GM19467 (cell line): ENCODE results near the gene PLPP2.

ENCODE experiments used
- ATAC-seq: cut with Tn5 transposase; IDR thresholded peaks from one replicate; pipeline ENCODE4 v1.9.1; 2021; ENCODE audit warnings: mild to moderate bottlenecking, moderate library complexity; ENCODE audit not compliant: unreplicated experiment

The PLPP2 gene

DNA sequence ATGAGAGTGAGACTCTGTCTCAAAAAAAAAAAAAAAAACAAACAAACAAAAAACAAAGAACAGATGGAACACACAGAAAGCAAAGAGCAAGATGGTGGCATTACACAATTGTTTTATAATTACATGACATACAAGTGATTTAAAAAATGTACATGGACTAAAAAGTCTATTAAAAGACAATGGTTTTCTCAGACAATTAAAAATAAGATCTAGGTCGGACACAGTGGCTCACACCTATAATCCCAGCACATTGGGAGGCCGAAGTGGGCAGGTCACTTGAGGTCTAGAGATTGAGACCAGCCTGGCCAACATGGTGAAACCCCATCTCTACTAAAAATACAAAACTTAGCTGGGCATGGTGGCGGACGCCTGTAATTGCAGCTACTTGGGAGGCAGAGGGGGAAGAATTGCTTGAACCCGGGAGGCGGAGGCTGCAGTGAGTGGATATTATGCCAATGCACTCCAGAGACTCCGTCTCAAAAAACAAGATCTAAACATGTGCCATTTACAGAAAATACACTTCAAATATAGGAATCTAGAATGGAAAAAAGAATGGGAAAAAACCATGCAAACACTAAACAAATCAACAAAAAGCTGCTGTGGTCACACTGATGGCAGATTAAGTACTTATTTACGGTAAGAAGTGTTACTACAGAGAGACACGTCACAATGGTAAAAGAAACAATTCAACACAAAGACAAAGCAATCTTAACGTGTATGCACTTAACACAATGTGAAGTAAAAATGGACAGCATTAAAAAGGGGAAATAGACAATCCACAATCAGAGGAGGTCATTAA lies 26.7 kb upstream of the PLPP2 start:
- ATAC-seq: no peak

DNA sequence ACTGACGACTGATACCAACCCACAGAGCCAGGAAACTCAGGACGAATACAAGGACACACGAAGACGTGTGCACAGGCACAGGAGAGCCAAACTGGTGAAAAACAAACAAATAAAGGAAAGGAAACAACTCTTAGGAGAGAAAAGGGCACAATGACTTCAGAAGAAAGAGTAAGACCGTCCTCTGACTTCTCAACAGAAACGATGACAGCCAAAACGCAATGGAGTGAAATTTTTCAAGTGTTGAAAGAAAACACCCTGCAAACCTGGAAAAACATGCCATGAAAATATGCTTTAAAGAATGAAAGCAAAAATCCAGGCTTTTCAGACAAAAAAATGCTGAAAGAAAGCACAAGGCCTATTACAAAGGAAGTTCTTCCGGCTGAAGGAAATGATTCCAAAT lies 24.6 kb upstream of the PLPP2 start:
- no peak for ATAC-seq

- no peak for ATAC-seq
These were observed 23.0 kb upstream of the PLPP2 start for GRCh38 chr19:313988-314815.

GRCh38 chr19:313169-313987 lies 22.2 kb upstream of the PLPP2 start:
- no peak for ATAC-seq

DNA sequence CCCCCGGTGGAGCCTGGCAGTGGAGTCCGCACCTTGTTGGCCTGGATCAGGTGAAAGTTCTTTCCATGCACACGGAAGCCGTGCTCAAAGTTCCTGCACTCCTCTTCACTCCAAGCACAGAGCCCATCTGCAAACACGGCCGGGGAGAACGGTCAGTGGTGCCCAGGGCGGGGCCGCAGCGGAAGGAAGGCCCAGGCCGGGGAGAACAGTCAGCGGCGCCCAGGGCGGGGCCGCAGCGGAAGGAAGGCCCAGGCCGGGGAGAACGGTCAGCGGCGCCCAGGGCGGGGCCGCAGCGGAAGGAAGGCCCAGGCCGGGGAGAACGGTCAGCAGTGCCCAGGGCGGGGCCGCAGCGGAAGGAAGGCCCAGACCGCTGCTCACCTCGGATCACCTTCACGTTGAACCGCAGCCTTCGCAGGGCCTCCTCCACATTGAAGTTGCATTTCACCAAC lies 20.6 kb upstream of the PLPP2 start:
- no peak for ATAC-seq

GRCh38 chr19:310781-311496 lies 19.7 kb upstream of the PLPP2 start:
- no peak for ATAC-seq

- ATAC-seq: no peak
These were observed 19.0 kb upstream of the PLPP2 start for GRCh38 chr19:310141-310651.

DNA sequence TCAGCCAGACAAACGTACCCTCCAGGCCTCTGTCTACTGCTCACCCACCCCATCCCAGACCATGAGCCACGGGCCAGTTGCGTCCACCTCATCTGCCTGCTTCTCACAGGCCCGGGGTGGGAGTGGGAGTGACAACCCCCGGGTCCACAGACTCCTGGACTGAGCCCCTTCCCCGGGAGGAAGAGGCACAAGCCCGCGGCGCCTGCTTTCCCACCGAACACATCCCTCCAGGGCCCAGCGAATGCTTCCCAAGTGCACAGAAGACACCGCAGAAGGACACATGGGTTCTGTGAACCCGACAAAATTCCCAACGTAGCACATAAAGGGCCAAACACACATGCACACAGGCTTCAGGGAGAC lies 18.0 kb upstream of the PLPP2 start:
- ATAC-seq: no peak

DNA sequence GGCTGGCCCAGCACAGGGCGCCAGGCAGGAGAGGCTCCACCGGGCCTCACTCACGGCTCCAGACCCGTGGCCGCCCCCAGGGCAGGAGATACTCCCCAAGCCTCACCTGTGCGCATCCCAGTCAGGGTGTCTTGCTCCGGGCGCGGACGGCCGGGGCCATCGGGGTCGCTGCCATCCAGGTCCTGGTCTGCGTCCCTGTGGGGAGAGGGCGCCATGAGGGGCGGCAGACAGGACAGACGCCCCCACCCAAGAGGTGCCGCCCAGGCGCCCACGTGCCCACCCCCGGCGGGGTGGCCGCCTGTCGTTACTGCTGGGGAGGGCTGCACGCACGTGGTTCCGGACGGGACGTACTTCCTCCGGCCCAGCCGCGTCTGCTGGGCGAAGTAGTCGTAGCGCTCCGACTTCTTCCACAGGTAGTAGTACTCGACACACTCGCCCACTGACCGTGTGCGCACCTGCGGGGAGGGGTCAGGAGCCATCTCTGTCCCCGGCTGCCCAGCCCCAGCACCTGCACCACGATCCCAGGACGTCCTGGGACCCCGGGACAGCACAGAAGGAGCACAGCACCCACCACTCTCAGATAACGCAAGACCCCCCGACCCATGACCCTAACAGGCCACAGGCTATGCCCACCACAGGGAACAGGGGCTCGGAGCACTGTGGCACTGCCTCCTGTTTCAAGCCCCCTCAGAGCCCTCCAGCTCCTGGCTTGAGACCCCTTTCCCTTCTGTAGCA lies 17.4 kb upstream of the PLPP2 start:
- no peak for ATAC-seq

DNA sequence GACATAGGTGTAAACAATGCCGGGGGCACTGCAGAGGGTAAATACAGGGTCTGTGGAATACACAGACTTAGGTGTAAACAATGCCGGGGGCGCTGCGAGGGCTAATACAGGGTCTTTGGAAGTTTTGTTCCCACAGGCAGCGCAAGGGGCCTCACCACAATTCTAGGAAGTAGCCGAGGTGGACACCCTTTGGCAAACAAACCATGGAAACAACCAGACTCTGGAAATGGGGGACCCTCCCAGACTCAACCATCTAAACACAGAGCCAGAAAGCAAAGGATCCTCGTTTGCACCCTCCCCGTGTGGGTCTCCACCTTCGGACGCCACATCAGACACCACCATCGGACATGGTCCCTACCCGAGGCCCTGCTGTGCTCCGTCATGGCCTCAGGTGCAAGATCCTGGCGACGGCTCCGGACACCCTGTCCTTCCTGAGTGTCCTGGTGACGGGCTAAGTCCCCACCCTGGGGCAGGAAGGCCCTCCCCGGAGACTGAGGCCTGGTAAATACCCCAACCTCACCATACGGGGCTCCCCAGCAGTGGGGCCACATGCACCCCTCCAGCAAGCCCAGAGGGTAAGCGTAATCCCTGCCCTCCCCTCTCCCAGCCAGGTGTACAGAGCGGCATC lies 16.7 kb upstream of the PLPP2 start:
- ATAC-seq: no peak

DNA sequence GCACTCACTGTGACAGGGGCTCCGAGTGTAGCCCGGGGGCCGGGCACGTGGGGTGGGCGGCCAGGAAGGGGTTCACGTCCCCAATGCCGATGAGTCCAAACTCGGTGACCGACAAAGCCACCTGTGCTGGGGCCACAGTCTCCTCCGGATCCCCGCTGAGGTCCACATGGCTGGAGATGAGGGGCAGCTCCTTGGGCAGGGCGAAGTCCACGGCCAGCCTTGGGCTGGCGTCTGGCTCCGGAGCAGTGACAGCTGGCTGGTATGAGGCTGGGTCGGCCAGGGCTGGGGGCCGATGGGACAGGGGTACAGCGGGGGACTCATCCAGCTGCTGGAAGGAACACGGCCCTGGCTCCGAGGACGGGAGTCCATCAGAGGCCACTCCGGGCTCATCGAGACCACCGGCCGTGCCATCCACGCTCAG lies 15.9 kb upstream of the PLPP2 start:
- no peak for ATAC-seq

DNA sequence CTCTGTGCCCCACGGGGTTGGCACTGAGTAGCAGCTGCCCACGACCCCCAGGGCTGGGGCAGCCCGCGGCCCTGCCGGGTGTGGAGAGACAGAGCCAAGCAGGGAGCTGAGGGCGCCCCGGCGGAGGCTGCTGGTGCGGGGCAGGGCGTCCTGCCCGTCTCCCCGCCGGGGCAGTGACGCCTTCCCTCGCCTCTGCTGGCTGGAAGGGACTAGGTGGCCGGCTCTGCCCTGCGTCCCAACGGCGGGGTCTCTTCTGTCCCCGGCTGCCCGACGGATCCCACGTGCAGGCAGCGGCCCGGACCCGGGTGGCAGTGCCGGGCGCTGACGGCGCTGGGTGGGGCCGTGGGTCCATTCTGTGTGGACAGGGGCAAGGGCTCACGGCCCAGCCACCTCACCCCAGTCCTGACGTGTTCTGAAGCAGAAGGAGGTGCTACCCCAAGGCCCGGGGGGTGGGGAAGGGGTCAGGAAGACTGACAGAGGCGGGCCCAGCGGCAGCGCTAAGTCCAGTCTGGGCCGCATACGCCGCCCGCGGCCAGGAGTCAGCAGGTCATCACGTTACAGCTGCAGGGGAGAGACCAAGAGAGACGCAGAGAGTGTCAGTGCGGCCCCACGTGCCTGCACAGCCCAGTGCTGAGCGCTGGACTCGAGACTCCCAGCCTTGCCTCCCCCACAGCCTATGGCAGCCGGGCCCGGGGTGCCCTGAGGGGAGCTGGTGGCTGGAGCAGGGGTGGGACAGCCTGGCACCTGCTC lies 15.1 kb upstream of the PLPP2 start:
- ATAC-seq: no peak

GRCh38 chr19:305240-306150 lies 14.3 kb upstream of the PLPP2 start:
- ATAC-seq: no peak

DNA sequence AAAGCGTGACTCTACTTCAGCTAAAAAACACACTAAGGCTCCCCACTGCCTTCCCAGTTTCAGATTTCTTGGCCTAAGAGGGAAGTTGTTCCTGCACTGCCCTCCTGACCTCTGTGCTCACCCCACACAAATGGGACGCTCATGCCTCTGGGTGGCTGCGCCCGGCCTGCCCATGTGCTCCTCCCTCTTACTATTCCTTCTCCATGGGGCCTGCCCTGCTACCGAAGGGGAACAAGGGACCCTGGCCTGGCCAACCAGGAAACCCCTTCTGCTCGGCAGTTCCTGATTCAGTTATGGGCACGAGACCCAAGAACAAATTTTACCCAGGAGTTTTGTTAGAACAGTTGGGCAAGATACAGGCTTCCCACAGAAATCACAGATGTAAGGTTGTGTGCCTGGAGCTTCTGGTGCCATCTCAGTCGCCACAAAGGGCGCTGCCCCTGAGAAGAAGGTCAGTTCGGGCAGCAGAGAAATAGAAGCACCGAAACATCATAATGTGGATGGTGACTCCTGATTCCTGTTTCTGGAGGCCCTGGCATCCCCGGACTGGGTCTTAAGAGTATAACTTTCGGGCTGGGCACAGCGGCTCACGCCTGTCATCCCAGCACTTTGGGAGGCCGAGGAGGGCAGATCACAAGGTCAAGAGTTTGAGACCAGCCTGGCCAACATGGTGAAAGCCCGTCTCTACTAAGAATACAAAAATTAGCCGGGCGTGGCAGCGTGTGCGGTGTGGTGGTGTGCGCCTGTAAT lies 5.4 kb upstream of the PLPP2 start:
- ATAC-seq: no peak

DNA sequence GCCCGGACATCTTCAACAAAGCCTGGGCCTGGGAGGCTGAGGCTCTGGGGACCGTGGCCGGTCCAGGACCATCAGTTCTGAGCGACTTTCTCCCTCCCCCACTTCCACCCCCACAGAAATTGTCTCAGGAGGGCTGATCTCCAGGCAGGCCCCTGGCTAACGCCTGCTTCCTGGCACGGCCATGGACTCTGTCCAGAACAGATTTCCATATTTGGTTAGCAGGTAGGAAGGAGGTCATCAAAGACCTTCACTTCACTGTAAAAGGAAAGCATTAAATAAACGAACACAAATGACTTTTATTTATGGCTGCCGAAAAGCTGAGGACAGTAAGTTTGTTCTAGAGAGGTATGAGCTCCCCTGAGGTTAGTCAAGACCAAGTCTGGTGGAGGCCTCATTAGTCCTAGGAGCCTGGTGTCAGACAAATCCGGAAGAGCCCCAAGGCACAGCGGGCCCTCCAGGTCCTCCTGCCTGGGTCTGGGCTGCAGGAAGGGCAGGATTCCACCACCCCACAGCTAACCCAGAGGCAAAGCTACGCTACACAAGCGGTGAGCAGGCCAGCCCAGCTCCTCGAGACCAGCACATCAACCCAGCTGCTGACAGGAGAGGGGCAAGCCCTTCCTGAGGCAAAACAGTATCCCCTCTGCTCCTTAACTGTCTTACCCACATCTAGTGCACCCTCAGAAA lies 4.6 kb upstream of the PLPP2 start:
- no peak for ATAC-seq

DNA sequence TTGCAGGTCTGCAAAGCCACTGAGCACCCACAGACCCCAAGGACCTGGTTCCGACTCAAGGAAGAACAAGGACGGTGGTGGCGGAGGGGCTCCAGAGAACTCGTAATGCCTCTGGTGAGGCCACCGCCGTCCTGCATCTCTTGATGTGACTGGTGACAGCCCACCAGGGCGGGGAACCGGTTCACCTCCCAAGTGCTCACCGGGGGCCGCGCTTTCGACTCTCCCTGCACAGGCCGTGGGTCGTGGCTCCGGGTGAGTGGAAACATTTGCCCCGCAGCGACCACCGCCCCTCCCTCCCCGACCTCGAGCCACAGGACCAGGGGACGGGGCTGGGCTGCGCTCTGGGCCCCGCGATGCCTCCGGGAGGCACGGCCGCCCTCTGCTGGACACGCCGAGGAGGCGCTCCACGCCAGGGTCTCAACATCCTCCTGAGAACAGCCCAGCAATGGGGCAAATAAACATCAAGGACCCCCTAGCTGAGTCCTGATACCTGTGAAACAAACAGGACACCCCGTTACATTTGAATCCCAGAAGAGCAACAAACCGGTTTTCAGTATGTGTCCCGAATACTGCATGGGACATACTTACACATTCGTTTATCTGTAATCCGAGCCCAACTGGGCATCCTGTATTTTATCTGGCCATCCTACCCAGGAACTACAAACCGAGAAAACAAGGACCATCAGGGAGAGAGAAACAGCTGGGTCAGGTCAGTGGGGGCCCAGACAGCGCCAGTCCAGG lies 3.9 kb upstream of the PLPP2 start:
- no peak for ATAC-seq
